Panc1 (cell line): ENCODE results near the gene PHLDA3.
"Not testable (repeated sequence)": the region's sequence is repeated elsewhere in the genome, so short reads cannot be mapped to it uniquely, and the experiment has no call there.

ENCODE experiments used
- CTCF ChIP-seq: fragments of 450-650 bp; IDR thresholded peaks from 2 replicates; pipeline ENCODE4 v1.5.1; 2017; ENCODE audit warnings: mild to moderate bottlenecking
- POLR2AphosphoS5 ChIP-seq: IDR thresholded peaks from 2 replicates; pipeline ENCODE4 v1.6.1; 2012; ENCODE audit warnings: mild to moderate bottlenecking, low read depth, low read length, moderate library complexity
- SIN3A ChIP-seq: IDR thresholded peaks from 2 replicates; pipeline ENCODE4 v1.6.1; 2012; ENCODE audit warnings: low read depth, mild to moderate bottlenecking, low read length, moderate library complexity, borderline replicate concordance; ENCODE audit not compliant: insufficient read depth
- TCF7L2 ChIP-seq: IDR thresholded peaks from 2 replicates; pipeline ENCODE4 v1.6.1; 2011; ENCODE audit warnings: mild to moderate bottlenecking, low read depth, low read length, inconsistent platforms
- TF ChIP-seq, protein P1 (sequence below), 2 experiments: IDR thresholded peaks; 2 replicates each; pipeline ENCODE4 v1.6.1; 2011 to 2012; ENCODE audit warnings: low read depth in 2 of 2, control low read depth in 1 of 2, low read length in 1 of 2, mild to moderate bottlenecking in 1 of 2, moderate library complexity in 1 of 2; ENCODE audit not compliant: insufficient read depth in 1 of 2

DNA sequence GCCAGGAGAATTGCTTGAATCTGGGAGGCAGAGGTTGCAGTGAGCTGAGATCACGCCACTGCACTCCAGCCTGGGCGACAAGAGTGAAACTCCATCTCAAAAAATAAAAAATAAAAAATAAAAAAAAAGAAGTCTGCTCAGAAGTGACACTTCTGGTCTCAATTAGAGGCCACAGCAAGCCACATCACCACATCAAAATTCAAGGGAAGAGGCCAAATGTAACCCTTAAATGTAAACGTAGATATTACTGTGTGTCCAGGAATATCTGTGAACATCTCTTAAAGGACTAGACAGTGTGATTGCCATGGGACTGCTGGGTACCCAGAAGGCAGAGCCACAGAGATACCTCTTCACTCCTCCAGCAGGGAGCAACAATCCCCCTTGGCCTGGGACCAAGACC is 9.7 kb upstream of the PHLDA3 start:
- TF ChIP-seq POLR2AphosphoS5, CTCF, SIN3A, TCF7L2: not testable (repeated sequence)
- TF ChIP-seq, protein P1, sequence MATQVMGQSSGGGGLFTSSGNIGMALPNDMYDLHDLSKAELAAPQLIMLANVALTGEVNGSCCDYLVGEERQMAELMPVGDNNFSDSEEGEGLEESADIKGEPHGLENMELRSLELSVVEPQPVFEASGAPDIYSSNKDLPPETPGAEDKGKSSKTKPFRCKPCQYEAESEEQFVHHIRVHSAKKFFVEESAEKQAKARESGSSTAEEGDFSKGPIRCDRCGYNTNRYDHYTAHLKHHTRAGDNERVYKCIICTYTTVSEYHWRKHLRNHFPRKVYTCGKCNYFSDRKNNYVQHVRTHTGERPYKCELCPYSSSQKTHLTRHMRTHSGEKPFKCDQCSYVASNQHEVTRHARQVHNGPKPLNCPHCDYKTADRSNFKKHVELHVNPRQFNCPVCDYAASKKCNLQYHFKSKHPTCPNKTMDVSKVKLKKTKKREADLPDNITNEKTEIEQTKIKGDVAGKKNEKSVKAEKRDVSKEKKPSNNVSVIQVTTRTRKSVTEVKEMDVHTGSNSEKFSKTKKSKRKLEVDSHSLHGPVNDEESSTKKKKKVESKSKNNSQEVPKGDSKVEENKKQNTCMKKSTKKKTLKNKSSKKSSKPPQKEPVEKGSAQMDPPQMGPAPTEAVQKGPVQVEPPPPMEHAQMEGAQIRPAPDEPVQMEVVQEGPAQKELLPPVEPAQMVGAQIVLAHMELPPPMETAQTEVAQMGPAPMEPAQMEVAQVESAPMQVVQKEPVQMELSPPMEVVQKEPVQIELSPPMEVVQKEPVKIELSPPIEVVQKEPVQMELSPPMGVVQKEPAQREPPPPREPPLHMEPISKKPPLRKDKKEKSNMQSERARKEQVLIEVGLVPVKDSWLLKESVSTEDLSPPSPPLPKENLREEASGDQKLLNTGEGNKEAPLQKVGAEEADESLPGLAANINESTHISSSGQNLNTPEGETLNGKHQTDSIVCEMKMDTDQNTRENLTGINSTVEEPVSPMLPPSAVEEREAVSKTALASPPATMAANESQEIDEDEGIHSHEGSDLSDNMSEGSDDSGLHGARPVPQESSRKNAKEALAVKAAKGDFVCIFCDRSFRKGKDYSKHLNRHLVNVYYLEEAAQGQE (IDR thresholded peaks at IDR 0.05; ENCODE audit: insufficient read depth in 1 of 2, low read depth in 2 of 2, low read length in 1 of 2) = not testable (repeated sequence)
